GM19452 (cell line): ENCODE data around the gene KDM4C.
A peak's percentile ranks its signal among the peaks of the same experiment; 100 is the strongest.

ENCODE experiments used
- ATAC-seq: cut with Tn5 transposase; IDR thresholded peaks from one replicate; pipeline ENCODE4 v1.9.1; 2021; ENCODE audit not compliant: unreplicated experiment

KDM4C gene

DNA sequence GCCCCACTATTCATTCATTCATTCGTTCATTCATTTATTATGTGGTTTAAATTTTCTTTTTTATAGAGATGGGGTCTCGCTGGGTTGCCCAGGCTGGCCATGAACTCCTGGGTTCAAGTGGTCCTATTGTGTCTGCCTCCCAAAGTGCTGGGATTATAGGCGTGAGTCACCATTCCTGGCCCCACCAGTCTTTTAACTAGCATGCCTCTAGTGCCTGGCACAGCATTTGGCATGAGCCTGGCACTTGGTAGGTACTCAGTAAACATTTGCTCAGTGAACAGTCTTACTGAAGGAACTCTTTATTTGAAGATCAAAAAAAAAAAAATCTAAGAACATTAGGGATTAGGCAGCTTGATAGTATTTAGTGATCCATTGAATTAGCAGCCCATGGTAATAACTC is 98.1 kb downstream of the KDM4C start:
- no peak for ATAC-seq

DNA sequence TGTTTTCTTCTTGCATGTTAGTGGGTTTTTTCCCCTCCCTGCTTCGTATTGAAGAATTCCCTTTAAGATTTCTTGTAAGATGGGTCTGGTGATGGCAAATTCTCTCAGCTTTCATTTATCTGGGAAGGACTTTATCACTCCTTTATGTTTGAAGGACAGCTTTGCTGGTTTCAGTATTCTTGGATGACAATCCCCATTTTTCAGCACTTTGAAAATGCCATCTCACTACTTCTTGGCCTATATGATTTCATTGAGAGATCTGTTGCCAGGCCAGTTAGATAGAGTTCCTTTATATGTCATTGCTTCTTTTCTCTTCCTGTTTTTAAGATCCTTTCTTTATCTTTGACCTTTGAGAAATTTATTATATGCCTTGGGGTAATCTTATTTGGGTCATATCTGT is 106.3 kb downstream of the KDM4C start:
- no peak for ATAC-seq

DNA sequence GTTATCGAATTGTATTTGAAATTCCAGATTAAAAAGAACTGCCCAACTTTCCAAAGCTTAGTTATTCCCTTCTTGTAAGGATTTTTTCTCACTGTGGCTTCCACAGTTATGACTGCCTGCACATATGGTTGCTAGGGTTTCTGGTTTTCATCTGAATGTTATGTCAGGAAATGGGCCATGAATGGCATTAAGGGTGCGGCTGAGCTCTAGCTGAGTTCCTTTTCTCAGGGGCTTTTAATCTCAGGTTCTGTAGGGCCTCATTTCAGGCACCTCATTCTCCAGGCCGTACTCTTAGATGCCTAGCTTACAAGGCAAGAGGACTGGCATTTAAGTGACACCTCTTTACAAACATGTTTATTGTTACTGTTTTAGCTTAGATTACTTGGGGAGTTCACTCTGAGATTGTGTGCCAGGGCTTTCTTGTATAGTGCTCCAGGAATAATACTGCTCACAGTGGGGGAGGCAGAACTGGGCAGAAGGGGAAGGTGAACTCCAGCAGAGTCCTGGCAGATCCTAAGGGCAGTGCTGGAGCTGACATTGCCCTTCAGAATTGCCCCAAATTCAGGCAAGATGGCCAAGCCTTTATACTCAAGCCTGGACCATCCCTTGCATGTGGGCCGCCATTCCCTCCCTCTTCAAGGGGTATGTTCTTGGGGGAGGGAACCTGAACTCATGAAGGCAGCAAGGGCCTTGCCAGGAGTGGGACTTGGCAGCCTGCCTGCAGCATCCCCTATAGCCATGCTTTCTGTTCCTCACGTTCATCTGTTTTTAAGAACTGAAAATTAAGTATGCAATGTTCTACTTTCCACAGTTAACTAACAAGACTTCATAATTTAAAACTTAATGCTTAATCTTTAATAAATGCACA is 111.5 kb downstream of the KDM4C start:
- no peak for ATAC-seq

DNA sequence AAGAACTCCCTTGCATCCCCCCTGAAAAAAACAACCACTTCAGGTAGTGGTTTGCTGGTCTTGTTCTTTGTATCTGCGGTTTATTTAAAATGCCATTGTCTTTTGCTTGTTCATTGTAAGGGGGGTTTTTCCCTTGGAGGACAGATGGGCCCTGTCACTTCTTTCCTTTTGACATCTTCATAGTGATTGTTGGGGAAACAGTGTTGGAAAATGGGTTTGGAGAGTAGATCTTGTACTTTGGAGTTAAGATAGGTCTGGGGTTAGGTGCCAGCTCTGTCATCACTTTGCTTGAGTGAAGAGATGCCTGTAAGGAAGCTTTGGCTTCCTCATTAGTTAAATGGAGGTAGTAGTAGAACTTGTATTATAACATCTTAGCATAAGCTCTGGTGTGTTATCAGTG is 112.4 kb downstream of the KDM4C start:
- no peak for ATAC-seq

DNA sequence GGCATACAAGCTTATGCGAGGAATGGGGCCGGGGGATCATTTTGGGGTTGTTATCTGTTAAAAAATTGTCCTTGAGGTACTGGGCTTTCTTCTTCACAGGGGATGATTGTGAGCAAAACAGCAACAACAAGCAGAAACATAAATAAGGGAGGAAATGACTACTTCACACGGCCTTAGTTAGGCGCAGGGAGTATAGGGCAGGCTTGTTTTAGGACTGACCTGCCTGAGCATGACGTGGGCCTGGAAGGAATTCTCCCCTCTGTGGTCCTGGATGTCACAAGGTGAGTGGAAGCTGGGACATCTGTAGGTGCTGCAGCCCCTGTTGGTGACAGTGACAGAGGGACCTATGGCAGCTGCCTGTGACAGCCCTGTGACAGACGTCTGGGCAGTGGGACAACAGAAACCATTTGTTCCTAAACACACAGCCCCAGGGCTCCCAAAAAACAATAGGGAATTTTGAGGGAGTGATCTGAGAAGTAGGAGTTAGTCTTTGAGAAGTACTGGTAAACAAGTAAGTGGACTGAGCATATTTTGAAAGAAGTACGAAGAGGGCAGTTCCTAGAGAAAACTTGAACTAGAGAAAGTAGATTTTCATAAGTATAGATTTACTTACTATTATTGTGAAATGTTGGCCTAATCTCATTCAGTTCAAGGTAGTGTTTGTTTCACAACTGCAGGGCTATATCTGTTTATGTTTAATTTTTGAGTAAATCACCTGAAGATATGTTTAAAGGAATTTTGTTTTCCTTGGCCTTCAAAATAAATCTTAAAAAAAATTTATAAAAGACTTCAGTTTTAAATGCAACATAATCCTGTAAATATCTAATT is 113.1 kb downstream of the KDM4C start:
- ATAC-seq: no peak

DNA sequence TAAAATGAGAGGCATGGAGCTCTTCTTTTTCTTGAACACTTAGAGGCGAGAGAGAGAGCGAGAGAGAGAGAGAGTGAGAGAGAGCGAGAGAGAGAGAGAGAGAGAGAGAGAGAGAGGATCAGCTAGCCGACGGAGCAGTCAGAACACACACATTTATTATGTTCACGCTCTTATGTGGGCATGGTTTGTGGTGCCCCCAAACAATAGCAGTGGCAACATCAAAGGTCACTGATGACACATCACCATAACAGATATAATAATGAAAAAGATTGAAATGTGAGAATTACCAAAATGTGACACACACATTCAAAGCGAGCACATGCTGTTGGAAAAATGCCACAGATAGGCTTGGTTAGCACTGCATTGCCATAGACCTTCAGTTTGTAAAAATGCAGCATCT is 116.1 kb downstream of the KDM4C start:
- ATAC-seq: no peak

DNA sequence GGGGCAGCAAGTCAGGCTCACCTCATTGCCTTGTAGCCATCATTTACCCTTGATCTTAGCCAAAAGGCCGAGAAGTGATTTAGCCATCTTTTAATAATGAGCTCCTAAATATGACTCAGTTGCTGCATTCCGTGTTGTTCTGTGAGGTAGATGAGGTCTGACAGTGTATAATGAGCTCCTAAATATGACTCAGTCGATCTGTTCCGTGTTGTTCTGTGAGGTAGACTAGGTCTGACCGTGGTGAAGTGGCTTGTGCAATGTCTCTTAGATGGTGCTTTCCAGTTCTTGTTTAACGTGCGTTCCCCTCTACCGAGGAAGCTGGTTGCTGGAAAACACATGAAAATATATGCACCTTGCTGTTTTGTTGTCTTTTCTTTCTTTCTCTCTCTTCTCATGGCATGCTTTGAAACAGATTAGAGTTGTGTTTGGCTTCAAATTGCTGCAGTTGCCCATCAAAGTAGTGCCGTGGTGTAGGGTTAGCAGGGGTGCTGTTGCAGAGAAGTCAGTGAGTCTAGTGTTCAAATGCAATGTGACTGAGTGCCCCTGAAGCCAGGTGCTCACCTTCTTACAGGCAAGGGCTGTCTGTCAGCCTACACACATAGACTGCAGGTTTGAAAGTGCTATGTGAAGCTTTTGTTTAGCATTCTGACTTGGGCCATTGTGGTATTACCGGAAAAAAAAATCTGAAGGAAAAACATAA is 118.6 kb downstream of the KDM4C start:
- ATAC-seq: no peak

DNA sequence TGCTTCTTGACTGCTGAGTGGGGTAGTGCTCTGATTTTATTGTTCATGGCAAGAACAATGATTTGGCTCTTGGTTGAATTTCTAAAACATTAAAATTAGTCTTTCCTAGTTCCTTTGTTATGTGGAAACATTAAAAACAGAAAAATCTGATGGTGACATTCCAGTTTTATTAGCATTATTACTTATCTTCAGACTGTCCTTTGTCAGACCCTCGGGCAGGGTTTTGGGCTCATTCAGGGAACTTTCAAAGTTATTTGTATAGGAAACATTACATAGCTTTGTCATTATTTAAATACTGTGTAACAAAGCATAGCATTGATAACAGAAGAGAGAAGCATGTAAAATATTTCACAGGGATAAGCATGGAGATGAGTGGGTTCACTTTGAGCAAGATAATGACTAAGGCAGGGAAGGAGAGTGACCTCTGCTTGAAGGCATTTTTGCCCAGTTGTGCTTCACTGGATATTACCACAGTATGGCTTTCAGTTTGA is 119.9 kb downstream of the KDM4C start:
- no peak for ATAC-seq

DNA sequence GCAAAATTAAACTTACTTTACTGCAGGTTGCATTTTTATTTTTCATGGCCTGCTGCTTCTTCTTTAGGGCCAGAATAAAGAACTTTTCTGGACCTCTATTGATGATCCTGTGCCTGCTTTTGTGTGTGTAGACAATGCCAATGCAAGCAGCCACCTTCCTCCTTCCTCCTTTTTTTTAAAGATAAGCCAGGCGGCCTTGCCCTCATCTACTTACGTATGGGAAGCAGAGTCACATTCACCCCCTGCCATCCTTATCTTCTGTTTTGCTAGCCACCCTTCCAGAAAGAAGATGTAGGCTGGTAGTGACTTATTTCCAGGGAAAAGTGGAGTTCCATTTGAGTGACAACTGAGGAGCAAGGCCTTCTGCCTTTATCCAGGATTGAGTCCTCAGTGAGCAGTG is 122.9 kb downstream of the KDM4C start:
- no peak for ATAC-seq

DNA sequence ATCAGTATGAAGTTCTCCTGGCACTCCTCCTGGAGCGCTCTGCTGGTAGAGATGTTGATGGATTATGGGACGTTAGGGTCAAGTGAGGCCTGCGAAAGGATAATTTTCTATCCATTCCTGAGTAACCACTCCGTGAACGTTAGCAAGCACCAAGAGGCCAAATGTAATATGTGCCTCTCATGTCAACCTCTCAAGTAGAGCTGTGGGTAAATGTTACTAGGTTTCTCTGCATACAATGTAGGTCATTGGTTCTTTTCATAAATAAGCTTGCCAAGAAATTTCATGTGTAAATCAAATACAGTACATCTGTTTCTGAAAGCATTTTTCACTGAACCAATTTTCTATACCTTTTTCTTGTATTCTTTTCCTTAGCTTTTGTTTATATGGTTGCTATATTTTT is 126.3 kb downstream of the KDM4C start:
- ATAC-seq: no peak

DNA sequence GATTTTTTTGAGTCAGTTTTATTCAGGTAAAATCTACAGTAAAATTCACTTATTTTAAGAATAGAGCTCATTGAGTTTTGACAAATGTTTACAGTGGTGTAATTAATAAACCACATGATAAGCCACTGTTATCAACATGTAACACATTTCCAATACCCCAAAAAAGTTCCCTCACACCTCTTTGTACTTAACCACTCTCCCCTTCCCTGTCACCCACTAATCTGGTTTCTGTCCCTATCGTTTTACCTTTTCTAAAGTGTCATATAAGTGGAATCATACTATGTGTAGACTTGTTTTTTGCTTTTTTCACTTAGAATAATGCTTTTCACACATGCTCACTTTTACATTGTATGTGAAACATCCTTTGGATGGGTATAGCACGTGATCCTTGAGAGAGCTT is 127.2 kb downstream of the KDM4C start:
- ATAC-seq: no peak

DNA sequence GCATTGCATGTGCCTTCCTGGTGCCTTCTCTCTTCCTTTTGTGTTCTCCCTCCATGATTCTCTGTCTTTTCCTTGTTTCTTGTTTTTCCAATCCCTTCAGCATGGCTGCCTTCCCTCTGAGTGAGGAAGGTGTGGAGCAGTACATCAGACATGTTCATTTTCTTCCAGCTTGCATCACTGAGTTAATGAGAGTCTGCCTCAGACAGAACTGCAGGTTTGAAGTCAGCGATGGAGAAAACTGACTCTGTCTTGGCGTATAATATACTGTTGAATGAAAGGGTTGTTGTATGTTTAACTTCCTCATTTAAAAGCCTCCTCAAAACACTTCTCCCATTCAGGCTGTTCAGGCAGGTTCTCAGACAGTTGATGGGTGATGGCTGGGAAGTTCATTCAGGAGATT is 129.3 kb downstream of the KDM4C start:
- no peak for ATAC-seq

DNA sequence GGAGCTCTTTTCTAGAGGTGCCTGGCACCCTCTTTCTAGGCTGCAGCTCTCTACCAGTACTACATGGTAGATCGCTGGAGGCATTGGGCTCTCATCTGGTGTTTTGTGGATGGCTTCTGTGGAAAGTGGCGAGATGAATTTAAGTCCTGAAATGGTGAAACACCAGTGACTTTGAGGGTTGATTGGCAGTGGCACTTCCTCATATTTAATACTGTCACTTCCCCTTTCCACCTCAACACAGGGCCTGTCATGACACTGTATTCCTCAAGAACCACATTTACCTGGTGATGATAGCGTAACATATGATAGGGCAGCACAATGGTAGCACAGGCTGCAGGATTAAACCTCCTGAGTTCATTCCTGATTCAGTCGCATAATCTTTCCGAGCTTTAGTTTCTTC is 132.1 kb downstream of the KDM4C start:
- ATAC-seq: no peak

DNA sequence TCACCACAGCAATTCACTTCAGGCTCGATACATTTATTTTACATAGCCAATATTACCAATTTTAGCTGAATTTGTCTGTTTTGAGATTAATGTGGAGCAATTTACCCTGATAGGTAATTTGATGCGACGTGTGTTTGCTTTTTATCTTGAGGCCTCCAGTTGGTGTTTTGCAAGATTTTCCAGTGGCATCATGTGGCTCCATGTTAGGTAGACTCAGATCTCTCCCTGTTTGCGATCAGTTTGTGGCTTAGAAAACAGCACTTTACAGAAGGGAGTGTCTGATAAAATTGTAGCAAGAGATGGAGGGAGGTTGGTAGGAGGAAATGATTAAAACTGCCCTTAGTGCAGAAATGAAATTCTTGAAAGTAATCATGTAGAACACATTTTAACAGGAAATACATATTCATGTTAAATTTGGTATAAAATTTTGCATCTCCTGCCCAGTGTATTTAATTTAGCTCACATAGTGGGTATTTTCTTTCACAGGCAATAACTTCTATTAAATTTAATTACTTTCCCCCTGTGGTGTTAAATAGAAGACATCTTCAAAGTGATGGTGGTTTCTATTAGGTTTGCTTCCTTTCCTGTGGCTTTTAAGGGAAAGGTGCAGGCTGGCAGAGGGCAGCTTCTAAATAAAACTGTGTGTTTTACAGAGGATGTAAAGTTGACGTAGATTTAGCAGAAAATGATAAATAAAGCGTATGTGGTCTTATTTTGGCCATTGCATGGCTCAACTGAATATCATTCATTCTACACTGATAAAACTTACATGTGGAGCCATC is 135.8 kb downstream of the KDM4C start:
- ATAC-seq: peak; percentile 35

DNA sequence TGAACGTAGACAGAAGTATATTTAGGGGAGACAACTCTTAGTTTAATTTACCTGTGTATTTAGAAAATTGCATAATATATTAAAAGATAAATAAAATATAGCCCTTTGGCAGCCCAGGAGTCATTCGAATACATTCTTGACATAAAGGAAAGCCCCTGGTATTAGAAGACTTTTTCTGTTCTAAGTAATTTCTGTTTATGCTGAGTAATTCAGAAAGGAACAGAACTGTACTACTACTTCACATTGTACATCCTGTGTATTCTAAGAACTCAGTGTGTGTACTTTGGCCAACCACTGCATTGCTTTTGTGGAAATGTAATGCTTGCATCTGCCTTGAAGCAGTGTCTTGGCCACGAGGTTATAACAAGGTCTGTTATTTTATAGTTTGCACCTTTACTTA is 136.4 kb downstream of the KDM4C start:
- ATAC-seq: peak; percentile 90

DNA sequence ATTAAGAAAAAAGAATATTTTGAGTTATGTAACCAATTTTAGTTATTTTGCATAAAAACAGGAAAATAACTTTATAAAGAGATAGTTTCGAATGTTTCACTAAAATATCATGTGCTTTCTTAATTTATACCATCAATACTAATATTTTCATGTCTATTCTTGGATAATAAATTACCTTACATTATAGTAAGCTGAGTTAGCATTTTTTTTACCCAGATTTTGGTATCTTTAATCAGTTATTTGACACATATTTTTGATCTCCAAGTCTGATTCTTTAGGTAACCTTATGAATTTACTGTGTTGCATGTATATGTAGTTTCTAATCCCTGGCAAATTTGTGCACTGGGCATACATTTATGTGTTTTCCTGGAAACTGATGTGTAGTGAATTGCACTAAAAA is 138.0 kb downstream of the KDM4C start:
- ATAC-seq: no peak

DNA sequence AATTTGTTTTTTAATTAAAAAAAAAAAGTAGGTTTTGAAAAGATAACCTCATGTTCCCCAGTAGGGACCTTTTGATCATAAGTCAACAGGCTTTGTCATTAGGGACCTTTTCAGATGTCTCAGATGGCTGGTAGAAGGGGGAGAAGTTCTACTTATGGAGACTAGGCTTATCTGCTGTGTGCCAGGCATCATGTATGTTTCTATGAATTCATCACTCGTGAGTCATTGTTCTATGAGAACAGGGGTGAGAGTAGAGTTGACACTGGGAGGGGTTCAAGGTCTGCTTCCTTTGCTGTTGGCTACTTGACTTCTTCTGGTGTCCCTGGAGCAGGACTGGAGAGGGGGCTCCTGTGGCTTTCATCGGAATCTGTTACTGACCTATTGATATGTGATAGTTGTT is 138.8 kb downstream of the KDM4C start:
- ATAC-seq: no peak

DNA sequence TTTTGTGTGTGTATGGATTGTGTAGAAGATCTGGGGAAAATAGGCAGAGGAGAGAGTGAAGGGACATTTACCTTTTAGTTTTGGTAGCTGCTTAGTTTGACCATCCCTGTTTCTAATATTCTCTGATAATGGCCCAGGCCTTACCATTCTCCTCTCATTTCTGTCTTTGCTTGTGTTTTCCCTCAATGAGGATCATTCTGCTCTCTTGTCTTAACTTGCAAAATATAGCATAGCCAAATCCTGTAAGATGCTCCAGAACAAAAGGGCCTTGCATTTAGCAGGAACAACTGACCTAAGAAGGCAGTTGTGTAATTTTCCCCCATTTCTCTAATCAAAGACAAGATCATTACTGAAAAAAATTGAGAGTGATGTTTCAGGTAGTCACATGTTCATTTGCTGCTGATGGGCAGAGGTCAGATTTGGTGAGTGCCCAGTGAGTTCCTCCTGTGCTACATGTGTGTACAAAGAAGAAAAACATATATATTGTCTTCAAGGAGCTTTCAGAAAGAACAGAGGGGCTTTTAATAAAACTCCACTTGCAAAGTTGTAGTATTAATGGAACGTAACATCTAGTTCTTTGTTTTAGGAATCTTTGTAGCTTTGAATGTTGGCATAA is 139.5 kb downstream of the KDM4C start:
- ATAC-seq: no peak

DNA sequence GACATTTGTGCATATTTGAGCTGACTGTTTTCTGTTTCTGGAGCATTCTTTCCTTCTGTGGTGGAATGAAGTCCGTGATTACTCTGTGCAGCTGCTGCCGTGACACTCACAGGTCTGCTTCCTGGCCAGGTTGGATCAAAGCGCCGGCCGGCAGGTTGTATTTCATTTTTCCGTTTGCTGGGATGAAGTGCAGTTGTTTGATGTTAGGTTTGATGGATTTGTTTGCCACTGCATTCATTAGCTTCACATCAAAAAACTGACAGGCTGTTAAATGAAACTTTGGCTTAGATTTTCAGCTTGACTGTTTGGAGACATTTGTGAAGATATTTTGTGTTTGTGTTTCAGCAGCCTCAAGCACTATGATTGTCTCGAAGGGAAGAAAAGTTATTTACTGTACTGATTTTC is 140.1 kb downstream of the KDM4C start:
- no peak for ATAC-seq

DNA sequence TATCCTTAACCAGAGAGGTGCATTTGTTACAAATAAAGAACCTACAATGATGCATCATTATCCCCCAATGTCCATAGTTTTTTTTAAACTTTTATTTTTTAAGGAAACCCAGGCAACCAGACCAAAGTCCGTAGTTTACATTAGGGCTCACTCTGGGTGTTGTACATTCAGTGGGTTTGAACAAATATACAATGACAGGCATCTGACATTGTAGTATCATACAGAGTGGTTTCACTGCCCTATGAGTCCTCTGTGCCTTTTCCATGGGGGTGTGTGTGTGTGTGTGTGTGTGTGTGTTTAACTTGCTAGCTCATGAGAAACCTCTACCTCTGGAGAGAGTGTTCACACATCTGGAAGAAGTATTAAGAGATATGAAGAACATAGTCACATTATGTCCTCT is 141.5 kb downstream of the KDM4C start:
- ATAC-seq: no peak
